OCI-M1 (cell line): ENCODE measurements around the gene PACS1.
"Not testable (repeated sequence)": the region's sequence is repeated elsewhere in the genome, so short reads cannot be mapped to it uniquely, and the experiment has no call there.

ENCODE experiments used
- DNase-seq: peaks from one replicate; lab custom pipeline; 2025; lab: John Stamatoyannopoulos, UW

PACS1 gene

DNA sequence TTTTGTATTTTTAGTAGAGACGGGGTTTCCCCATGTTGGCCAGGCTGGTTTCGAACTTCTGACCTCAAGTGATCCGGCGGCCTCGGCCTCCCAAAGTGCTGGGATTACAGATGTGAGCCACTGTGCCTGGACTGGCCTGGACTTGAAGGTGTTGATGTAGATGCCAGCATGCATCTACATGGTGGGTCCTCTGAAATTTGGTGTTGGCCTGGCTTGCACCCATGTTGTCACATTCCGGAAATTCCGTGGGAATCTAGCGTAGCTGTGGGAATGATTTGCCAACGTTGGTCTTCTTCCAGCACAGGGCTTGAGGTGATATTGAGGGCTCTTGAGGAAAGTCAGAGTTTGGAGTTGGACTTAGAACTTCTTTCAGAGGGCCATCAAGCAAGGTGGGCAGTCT lies 6.5 kb downstream of the PACS1 start:
- no peak for DNase-seq

DNA sequence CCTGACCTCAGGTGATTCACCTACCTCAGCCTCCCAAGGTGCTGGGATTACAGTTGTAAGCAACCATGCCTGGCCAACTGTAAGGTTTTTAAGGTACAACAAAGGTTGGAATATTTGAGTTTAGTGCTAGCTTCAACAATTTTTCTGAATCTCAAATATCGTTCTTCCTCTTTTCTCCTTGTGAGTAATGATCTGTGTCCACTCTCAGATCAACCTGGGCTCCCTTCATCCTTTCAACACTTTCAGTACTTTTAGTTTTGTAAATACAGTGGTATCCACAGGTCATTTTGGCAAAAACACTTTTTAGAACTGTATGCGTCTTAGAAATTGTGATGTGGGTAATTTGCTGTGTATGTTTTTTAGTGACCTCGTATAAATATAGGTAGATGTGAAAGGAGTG lies 7.9 kb downstream of the PACS1 start:
- DNase-seq = no peak

DNA sequence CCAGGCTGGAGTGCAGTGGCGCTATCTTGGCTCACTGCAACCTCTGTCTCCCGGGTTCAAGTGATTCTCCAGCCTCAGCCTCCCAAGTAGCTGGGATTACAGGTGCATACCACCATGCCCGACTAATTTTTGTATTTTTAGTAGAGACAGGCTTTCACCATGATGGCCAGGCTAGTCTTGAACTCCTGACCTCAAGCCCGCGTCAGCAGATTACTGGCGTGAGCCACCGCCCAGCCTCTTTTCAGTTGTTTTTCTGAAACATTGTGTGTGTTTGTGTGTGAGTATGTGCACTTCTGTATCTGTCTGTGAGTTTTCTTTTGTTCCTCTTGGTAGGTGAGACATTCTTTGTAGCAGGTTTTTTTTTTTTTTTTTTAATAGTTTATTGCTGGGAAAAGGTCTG lies 8.9 kb downstream of the PACS1 start:
- not testable (repeated sequence) for DNase-seq

DNA sequence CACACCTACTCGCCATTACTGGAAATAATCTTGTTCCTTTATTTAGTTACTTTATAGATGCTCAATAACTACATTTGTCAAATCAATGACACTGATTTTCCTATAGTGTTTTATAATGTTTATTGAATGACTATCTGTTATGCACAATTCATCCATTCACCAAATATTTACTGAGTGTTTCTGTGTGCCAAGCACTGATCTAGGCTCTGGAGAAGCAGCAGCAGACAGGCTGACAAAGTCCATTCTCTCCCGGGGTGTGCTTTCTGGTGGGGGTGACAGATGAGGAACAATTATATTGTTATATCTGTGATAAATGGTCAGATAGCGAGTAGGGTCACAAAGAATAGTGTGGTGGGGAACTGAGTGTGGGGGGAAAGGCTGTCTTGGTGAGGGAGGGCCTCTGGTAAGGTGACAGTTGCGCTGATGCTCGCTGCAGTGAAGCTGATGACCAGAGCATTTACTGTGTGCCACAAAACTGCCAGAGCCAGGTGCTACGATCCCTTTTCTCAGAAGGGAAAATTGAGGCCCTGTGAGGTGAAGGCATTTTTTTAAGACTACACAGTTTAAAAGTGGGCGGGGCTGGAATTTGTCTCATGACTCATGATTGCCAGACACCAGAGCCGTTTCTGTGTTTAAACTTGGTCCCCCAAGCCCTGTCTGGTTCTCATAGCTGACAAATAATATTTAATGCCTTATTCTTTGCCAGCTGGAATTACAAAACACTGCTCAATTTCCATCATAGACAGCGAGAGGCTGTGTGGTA lies 10.2 kb downstream of the PACS1 start:
- DNase-seq = peak; percentile 65

DNA sequence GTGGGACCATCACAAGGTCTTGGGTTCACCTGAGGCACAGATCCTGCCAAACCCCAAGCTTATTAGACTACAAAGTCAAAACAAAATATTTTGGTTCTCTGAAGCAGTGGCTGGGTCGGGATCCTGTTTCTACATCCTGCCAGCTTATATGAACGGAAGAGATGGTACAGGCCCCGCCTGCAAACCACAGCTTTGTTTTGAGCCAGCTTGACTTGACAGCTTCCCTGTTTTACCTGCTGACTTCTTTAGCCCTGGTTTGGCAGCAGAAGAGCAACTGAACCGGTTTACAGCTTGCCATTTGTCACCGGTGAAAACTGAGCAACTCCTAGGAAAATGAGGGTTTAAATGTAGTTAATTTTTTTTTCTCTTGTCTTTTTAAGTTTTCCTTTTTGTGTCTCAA lies 11.4 kb downstream of the PACS1 start:
- DNase-seq = peak; percentile 86

DNA sequence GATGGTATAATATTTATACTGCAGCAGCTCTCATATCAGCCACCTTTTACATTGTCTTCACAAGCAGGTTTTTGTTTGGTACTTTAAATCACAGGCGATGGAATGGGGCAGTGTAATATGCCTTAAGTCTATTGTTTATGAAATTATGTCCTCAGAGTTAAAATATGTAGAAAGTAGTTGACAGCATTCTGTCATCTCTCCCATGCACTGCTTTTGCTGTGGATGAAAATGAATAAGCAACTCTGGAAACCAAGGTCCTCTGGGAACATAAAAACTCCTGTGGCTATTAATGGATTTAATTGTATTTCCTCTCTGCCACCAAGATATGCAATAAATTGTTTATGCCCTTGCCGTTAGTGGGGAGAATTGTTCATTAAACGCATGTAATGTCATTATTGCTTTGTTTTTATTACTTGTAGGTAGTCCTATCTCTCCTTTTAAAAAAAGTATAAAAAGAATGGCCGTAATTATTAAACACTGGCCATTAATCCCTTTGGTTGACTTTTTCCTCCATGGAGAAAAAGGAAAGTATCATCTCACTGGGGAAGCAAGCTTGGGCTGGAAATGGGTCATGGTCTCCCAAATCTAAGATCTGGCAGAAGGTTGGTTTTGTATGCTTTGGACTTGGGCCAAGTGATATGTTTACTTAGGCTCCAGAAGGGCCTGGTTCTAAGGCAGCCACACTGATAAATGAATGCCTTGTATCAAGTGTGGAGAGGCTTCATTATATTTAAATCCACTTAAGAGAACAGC lies 13.1 kb downstream of the PACS1 start:
- peak; percentile 55 for DNase-seq

DNA sequence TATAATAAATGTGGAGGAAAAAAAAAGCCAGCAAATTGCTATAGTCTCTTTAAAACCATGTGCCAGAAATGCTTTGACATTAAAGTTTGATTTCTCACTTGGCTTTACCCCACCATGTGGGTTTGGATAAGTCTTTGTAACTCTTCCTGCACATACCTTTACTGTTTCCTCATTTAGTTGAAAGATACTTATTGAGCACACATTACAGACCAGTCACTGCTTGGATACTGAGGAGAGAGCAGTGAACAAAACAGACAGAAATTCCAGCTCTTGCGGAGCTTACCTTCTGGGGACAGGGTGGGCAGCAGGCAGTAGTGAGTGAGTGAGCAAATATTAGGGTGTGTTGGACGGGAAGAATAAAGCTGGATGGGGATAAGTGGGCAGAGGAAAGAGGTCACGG lies 13.7 kb downstream of the PACS1 start:
- no peak for DNase-seq

DNA sequence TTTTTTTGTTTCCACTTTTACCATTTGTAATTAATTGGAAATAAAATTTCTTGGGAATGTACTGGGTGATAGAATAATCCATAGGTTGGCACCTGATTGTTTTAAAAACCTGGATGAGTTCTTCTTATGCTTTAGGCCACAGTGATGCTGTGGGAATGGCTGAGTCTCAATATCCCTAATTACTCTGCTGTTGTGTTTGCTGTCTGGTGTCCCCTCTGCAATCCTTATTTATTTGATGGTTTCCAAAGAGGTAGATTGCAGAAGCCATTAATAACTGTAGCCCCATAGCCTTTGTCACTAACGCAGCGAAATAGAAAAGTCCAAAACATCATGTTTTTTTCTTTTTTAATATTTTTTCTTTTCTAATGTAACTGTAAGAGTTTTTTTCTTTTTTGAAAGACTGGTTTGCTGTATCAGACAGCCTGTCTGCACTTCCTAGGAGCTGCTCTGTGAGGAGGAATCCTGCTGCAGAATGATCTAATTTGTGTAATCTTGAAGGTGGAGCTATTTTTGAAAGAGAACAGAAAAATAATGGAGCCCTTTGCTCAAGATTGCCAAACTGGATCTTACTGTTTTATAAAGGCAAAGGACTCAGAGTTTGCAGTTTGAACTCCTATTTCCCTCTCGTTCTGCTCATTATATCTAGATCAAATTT lies 14.9 kb downstream of the PACS1 start:
- no peak for DNase-seq

DNA sequence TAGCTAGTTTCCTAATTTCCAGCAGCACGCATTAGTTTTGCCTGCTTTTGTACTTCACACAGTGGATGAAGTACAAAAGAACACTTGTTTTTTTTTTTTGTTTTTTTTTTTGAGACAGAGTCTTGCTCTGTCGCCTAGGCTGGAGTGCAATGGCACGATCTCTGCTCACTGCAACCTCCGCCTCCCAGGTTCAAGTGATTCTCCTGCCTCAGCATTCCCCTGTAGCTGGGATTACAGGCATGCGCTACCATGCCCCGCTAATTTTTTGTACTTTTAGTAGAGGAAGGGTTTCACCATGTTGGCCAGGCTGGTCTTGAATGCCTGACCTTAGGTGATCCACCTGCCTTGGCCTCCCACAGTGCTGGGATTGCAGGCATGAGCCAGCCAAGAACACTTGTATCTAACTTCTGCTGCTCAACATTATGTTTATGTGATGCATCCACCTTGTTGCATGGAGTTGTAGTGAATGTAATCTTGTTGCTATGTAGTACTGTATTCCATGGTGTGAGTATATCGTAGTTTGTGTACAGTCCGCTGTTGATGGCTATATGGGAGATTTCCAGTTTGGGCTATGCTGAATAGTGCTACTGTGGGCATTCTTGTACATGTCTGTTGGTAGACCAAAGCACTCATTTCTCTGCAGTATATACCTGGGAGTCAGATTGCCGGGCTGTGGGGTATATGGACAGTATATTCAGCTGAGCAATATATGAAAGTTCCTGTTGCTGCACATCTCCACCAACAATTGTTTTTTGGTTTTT lies 17.3 kb downstream of the PACS1 start:
- no peak for DNase-seq

DNA sequence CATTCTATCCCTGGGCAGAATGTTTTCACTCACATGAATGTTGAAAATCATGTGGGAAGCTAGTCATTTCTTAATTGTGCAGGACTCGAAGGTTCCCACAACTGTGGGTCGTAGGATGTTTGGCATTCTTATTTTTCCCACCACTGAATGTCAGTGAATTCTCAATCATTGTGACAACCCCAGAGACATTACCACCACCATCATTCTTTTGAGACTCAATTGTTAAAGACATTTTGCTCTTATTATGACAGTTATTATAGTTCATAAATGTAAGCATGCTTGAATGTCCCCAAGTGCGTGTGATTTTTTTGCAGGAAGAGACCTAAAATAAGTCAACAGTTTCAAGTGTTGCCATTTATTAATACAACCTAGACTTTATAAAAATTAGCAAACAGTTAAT lies 19.0 kb downstream of the PACS1 start:
- no peak for DNase-seq

DNA sequence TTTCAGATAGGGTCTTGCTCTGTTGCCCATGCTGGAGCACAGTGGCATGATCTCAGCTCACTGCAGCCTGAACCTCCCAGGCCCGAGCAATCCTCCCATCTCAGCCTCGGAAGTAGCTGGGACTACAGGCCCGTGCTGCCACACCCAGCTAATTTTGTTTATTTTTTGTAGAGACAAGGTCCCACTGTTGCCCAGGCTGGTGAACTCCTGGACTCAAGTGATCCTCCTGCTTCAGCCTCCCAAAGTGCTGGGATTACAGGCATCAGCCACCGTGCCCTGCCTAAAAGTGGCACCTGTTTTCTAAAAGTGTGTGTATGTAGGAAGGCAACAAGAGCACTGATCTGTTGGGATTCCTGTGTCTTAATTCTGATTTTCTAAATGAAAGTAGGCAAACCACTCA lies 20.2 kb downstream of the PACS1 start:
- no peak for DNase-seq

DNA sequence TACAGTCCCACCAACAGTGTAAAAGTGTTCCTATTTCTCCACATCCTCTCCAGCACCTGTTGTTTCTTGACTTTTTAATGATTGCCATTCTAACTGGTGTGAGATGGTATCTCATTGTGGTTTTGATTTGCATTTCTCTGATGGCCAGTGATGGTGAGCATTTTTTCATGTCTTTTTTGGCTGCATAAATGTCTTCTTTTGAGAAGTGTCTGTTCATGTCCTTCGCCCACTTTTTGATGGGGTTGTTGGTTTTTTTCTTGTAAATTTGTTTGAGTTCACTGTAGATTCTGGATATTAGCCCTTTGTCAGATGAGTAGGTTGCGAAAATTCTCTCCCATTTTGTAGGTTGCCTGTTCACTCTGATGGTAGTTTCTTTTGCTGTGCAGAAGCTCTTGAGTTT lies 22.1 kb downstream of the PACS1 start:
- DNase-seq = not testable (repeated sequence)

DNA sequence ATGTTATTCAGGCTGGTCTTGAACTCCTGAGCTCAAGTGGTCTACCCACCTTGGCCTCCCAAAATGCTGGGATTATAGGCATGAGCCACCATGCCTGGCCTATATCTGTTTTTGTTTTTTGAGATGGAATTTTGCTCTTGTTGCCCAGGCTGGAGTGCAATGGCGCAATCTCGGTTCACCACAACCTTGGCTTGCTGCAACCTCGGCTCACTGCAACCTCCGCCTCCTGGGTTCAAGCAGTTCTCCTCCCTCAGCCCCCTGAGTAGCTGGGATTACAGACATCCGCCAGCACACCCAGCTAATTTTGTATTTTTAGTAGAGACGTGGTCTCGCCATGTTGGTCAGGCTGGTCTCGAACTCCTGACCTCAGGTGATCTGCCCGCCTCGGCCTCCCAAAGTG lies 29.7 kb downstream of the PACS1 start:
- DNase-seq = not testable (repeated sequence)

DNA sequence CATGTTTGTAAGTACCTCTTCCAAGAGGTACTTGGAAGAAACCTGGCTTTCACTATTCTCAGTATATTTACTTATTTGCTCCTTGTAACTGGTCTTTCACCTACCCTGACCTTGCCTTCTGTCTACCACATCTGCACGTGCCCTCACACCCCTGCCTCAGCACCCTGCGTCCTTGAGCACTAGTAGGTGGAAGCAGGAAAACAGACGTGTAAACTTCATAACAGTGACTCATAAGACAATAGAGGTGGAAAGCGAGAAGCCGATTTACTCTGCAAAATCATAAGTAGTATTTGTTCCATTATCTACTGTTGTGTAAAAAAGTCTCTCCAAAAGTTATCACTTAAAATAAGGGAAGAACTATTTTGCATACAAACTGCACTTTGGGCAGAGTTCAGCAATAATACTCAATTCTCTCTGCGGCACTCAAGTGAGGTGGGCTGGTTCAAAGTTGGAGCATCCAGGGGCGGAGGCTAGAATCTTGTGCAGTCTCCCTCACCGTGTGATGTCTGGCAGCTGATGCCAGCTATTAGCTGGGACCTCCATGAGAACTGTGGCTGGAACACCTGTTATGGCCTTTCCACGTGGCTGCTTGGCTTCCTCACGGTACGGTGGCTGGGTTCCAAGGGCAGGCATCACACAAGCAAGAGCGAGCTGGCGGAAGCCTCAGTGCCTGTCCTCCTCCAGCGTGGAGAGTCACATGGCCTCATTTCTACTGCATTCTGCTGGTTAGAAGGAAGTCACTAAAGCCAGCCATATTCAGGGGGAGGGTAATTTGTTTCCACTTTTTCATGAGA lies 30.4 kb downstream of the PACS1 start:
- peak; percentile 25 for DNase-seq

DNA sequence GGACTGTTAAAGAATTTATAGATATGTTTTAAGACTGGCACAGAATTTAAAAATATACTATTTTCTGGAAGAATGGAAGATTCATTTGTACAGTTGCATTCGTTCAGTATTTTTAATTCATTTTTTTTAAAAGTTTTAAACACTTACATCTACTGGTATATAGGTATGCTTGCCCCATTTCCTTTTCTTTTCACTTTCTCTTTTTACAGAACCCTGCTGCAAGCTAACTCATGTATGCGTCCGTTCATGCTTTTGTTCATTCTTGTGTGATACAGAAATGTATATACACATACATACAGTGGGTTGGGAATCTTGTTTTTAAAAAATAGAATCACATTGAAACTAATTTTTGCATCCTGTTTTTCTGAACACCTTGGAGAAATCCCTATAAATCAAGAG lies 31.0 kb downstream of the PACS1 start:
- no peak for DNase-seq

DNA sequence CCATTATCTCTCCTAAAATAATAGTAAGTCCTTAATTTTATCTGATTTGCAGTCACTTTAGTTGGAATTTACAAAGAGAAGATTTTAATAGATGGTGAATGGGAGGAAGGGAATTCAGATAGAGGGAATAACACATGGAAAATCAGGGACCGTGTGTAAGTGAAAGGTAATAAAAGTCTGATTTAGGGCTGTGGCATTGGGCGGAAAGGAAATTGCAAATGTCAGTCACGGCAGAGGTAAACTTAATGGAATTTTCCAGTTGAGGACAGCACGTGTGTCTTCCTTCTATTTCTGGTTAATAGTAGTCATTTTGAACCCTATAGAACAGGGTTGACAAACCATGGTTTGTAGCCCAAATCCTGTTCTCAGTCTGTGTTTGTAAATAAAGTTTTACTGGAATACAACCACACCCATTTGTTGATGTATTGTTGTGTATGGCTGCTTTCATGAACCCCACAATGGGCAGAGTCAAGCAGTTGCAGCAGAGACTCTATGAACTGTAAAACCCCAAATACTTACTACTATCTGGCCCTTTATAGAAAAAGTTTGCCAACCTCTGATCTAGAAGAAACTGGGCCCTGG lies 34.1 kb downstream of the PACS1 start:
- DNase-seq = no peak

DNA sequence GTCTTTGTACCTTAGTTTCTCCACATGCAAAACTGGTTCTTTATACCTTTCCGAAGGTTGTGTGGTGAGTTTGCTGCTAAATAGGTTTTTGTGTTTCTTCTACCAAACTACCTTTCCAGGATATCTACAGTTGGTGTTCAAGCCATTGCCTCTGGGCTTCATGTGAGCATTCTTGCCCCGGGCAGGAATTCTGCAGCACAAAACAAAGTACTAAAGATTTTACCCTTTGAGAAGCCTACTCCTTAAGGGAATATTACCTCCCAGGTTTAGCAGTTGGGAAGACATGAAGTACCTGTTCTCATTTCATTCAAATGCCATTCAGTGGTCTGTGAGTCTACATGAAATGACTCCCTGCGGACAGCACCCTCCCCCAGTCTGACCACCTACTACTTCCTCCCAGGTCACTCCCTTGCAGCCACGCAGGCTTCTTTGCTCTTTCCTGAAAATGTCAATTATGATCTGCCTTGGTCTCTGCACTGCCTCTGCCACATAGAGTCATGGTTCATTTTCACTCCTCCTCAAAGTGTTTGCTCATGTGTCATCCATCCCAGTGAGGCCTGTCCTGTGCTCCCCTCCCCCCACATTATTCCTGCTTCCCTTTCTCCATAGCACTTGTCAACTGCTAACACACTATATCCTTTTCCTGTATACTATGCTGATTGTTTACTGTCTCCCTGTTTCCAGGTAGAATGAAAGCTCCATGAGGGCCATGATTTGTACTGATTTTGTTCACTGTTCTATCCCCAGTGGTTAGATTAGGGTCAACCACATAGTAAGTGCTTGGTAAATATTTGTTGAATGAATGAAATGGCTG lies 36.9 kb downstream of the PACS1 start:
- DNase-seq = no peak

DNA sequence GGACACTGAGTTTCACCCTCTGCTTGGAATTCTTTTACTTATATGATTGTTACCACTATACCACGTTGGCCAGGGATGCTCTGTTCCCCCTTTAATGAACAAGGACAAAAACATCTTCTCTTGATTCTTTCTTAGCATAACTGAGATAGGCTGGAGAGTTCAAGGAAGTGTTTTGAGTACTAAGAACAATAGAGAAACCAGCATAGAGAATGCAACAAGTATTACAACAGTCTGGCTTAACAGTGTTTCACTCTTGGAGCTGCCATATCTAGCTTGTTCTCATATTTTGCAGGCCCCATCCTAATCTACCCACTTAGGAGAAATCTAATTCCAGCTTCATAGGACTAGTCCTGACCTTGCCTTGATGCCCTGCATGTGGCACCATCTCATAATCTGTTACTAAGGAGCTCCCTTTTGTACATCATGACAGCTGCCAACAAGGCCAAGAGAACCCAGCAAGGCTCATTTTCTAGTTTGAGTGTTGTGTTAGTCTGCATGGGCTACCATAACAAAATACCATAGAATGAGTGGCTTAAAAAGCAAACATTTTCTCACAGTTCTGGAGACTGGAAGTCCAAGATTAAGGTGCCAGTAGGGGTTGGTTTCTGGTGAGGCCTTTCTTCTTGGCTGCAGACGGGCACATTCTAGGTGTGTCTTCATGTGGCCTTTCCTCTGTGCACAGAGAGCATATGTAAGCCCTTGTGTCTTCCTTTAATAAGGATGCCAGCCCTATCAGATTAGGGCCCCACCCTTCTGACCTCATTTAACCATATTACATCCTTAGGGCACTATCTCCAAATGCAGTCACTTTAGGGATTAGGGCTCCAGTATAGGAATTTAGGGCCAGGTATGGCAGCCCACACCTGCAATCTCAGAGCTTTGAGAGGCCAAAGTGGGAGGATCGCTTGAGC lies 37.8 kb downstream of the PACS1 start:
- no peak for DNase-seq

DNA sequence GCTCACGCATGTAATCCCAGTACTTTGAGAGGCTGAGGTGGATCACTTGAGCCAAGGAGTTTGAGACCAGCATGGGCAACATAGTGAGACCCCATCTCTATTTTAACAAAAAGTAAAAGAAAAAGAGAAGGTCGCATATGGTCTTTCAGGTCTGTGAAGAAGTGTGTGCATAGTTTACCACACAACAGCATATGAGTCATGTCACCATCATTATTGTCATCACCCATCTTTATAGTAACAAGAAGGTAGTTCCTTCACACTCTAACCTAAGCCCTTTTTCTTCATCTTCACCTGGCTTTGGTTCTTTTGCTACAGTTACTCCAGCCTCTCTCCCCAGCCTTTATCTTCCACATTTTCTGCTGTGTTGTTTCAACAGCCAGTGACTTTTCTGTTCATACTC lies 39.2 kb downstream of the PACS1 start:
- no peak for DNase-seq
